ENCODE data around the gene KLHL29.

DNA sequence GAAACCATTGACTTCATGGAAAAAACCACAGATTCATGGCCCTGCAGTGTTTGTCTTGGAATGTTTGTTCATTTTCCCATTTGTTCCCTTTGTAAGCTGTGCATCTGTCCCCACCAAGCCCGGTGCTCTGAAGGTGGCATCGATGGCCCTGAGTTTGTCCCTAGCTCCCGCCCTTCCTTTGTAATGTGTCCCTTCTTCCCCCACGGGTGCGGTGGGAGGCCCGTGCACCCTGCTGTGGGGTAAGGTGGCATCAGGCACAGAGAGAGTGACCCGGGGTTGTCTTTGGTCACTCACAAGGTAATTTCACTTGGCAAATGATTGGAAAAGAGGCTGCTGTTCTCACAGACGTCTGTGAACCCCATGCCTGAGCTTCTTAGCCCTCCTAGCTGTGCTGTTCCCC, 28.7 kb downstream of the KLHL29 start:
- TF ChIP-seq EZH2 (IDR thresholded peaks at IDR 0.05; ENCODE audit: low read depth, unreplicated experiment) (no peak), CTCF (conservative IDR thresholded peaks at IDR 0.05; ENCODE audit: low read depth in 2 of 2) (no peak), POLR2AphosphoS5 (IDR thresholded peaks at IDR 0.05; ENCODE audit: low read depth) (no peak)
